ENCODE data around the gene TTLL7.

DNA sequence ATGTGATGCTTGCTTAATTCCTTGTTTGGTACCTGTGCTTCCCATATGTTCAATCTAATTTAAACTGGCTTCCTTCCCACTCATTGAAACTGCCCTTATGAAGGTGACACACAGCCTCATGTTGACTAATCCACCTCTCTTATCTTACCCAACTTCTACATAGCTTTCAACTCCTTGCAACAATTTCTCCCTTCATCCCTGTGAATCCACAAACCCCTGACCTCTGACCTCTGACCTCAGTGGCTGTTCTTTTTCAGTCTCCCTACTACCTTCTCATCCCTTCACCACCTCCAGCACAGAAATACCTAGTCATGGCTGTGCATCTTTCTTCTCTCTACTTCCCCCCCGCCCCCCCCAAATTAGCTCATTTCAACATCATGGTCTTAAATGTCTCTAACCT, 144.5 kb downstream of the TTLL7 start:
- TF ChIP-seq POLR2A (IDR thresholded peaks at IDR 0.05; ENCODE audit: low read depth, low read length) (no peak), POLR2AphosphoS5 (IDR thresholded peaks at IDR 0.05; ENCODE audit: low read depth, low read length) (no peak)
